Upper lobe of right lung (tissue), 1 donor: ENCODE data around the gene ZNF593. TPM values are rescaled to one million over a fixed set of nuclear protein-coding genes. Genes with fewer than 3 reads are reported as not detected.

ENCODE experiments used
- ATAC-seq: fragments of 200-7000 bp; cut with Tn5 transposase; one replicate; pipeline ENCODE4 v1.9.1; 2020; ENCODE audit warnings: mild to moderate bottlenecking, moderate library complexity
- DNase-seq: peaks from one replicate; pipeline ENCODE4 v3.0.0-alpha.2; 2020
- H3K27ac ChIP-seq: fragments of 200-600 bp; one replicate; pipeline ENCODE4 v1.8.0; 2022
- H3K27me3 ChIP-seq: fragments of 200-600 bp; one replicate; pipeline ENCODE4 v1.8.0; 2022; ENCODE audit warnings: mild to moderate bottlenecking
- H3K36me3 ChIP-seq: fragments of 200-600 bp; one replicate; pipeline ENCODE4 v1.8.0; 2022
- H3K4me1 ChIP-seq: fragments of 200-600 bp; one replicate; pipeline ENCODE4 v1.8.0; 2022
- H3K4me3 ChIP-seq: fragments of 200-600 bp; one replicate; pipeline ENCODE4 v1.8.0; 2022; ENCODE audit warnings: mild to moderate bottlenecking
- H3K9me3 ChIP-seq: fragments of 200-600 bp; one replicate; pipeline ENCODE4 v1.8.0; 2022
- CTCF ChIP-seq: fragments of 200-600 bp; IDR thresholded peaks from one replicate; pipeline ENCODE4 v1.8.0; 2022; ENCODE audit warnings: antibody characterized with exemption
- intact Hi-C: fragments of 100-400 bp; cut with DNase I; formaldehyde crosslinking; loops from one replicate; pipeline ENCODE4 v1.11.0; 2022
- total RNA-seq: library from RNA; stranded (reverse); fragmentation: NEBNext Ultra II Directional; extraction: Animal tissue kit (Norgen Biotek cat#: 25700); gene quantifications from one replicate; pipeline ENCODE4 v1.2.1, GENCODE V29; 2021
- donor health status: DM: no; HTN: yes; CAD: no; lungs with severe emphysema.

The ZNF593 gene
- total RNA-seq, 1 donor from 2014 or later, result 22.6 TPM

DNA sequence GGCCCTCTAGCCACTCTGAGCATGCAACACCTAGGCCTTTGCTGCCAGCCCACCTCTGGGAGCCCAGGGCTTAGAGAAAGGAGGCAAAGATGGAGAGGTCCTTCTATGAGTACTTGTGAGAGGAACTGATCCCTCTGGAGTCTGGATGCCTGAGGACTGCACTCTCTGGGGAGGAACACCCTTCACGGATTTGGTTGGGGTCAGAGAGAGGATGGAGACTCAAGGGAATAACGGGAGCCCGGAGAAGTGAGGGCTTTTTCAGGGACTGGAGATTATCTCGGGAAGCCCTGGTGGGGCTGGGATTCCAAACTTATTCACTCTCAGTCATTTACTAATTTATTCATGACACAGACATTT is 532 bp upstream of the ZNF593 start:
- Histone ChIP-seq H3K9me3 (no peaks in the 10 kb centered on the region), H3K4me1 (peaks cover 8% of the 10 kb centered on the region), H3K27ac (peak overlapping the region; percentile 86), H3K4me3 (peak overlapping the region; percentile 91), H3K27me3 (no peaks in the 10 kb centered on the region), H3K36me3 (no peaks in the 10 kb centered on the region)
- DNase-seq (no peak), ATAC-seq (no peak)
- intact Hi-C loops, result no loop called here
- no peak for TF ChIP-seq CTCF

GRCh38 chr1:26170472-26170821 is 739 bp downstream of the ZNF593 start:
- no peaks in the 10 kb centered on the region for H3K9me3 ChIP-seq
- no peak for DNase-seq
- intact Hi-C loops, result no loop called here
- TF ChIP-seq CTCF, result no peak
- ATAC-seq, result no peak
- no peaks in the 10 kb centered on the region for H3K27me3 ChIP-seq
- H3K27ac ChIP-seq, result peak overlapping the region; percentile 86
- H3K4me3 ChIP-seq, result peak overlapping the region; percentile 91
- no peaks in the 10 kb centered on the region for H3K36me3 ChIP-seq
- H3K4me1 ChIP-seq, result peaks cover 8% of the 10 kb centered on the region

DNA sequence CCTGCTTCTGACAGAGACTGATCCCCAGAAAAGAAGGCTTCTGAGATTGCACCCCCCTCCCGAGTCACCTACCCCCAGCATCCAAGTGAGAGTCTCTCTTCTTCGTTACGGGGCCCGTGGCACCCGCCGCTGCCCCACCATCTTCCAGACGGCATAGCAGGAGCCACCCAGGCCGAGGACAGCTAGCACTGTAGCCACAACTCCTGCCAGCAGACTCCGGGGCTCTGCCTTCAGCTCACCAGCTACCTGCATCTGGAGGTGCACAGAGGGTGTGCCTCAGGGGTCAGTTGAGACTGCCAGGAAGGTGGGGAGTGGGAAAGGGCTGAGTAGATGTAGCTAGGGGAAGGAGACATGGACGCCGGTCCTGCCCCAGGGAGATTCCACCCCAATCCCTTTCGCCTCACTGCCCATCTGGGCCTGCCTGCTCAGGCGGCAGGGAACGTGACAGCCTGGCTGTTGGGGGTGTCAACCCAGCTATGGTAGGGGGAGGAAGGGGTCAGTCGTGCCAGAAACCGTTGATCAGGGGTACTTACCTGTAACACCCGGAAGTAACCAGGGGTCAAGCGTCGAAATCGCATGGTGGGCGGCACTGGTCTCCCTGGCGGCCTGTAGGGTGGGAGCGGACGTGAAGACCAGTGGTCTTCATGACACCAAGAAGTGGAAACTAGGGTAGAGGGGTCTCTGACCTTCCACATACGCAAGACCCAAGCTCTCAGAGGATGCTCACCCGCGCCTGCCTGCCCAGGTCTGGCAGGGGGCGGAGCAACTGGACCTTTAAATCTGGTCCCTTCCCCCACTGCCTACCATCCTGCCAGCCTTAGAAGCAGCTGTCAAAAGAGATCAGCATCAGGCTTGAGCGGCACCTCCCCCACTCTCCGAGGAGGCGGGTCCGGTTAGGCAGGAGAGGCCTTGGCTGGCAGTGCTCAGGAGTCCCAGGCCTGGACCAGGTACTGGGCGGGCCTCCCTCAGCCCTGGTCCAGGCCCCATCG is 1.7 kb downstream of the ZNF593 start, which contains the start of gene ZNF593OS:
TSS of gene ZNF593OS (minus strand) at position 749 of the 989 bp plus-strand sequence. CDS start at position 578, 171 bp downstream.
- no peak within 1 kb of the TSS for H3K27ac ChIP-seq
- intact Hi-C loops, result no loop called here
- no peak for ATAC-seq
- no peak for TF ChIP-seq CTCF
- no peaks in the 10 kb centered on the region for H3K36me3 ChIP-seq
- H3K9me3 ChIP-seq, result no peaks in the 10 kb centered on the region
- H3K4me1 ChIP-seq, result peaks cover 8% of the 10 kb centered on the region
- DNase-seq, result no peak
- H3K27me3 ChIP-seq, result no peaks in the 10 kb centered on the region
- H3K4me3 ChIP-seq, result peak within 1 kb of the TSS; percentile 91

DNA sequence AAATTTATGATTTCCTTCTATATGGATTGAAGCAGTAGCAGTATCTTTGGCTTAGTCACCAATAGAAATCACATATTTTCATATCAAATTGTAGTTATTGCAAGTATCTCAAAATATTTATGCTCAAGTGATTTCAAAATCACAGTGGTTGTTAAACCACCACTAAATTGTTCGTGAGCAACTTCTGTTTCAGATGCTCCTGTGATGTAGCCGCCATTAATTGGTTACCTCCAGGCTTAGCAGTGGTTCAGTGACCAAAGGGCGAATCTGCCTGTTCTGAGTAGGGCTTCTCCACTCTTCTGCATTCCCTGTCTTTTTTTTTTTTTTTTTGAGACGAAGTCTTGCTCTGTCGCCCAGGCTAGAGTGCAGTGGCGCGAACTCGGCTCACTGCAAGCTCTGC is 5.6 kb downstream of the ZNF593 start:
- H3K4me1 ChIP-seq, result peaks cover 8% of the 10 kb centered on the region
- no peaks in the 10 kb centered on the region for H3K36me3 ChIP-seq
- H3K27ac ChIP-seq, result no peak overlapping the region
- no peak overlapping the region for H3K4me3 ChIP-seq
- intact Hi-C loops, result no loop called here
- H3K27me3 ChIP-seq, result no peaks in the 10 kb centered on the region
- DNase-seq (no peak), ATAC-seq (no peak)
- TF ChIP-seq CTCF, result no peak
- no peaks in the 10 kb centered on the region for H3K9me3 ChIP-seq

DNA sequence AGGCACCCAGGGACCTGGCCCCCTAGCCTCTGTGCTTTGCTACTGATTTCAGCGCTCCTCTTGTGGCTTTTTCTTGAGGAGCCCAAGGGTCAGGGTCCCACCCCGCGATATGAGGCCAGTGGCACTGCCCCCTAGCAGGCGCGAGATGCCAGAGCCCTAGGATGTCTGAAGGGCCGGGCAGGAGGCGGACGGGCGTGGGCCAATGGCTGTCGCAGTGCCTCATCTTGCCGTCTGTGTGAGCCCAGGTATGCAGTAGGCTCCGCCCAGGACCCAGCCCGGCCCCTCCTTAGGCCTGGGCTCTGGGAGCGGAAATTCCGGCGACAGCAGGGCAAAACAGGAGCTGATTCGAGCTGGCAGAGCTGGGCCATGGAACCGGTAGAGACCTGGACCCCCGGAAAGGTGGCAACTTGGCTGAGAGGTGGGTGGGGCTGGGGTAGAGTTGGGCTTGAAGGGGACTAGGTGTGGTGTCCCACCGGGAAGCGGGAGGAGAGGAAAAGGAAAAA is 7.5 kb downstream of the ZNF593 start, which contains the start of gene CNKSR1:
TSS of gene CNKSR1 (plus strand) at position 310 of the 503 bp plus-strand sequence. CDS start at position 367, 57 bp downstream.
- H3K27ac ChIP-seq, result peak within 1 kb of the TSS; percentile 69
- ATAC-seq (peak; percentile 98), DNase-seq (peak; percentile 92)
- H3K27me3 ChIP-seq, result no peaks in the 10 kb centered on the region
- intact Hi-C loops, result no loop called here
- peak within 1 kb of the TSS; percentile 44 for H3K4me3 ChIP-seq
- peak; percentile 21 for TF ChIP-seq CTCF
- no peaks in the 10 kb centered on the region for H3K9me3 ChIP-seq
- no peaks in the 10 kb centered on the region for H3K4me1 ChIP-seq
- no peaks in the 10 kb centered on the region for H3K36me3 ChIP-seq
